SK-N-MC (cell line): ENCODE results near the gene PRDM5.

Experiments
- DNase-seq: peaks from one replicate; pipeline ENCODE4 v3.0.0-alpha.2; 2011; ENCODE audit warnings: low read depth, low spot score
- H3K27ac ChIP-seq: fragments of 200-600 bp; sonication (generic); 2 replicates; pipeline ENCODE4 v1.5.1; 2016; ENCODE audit warnings: mixed run types
- H3K36me3 ChIP-seq: fragments of 200-600 bp; sonication (generic); 2 replicates; pipeline ENCODE4 v1.6.1; 2017; ENCODE audit warnings: antibody characterized with exemption, low read length, mixed read lengths; ENCODE audit not compliant: insufficient read depth
- H3K4me3 ChIP-seq: fragments of 200-600 bp; sonication (generic); 2 replicates; pipeline ENCODE4 v1.5.1; 2016
- H3K9ac ChIP-seq: fragments of 200-600 bp; sonication (generic); 2 replicates; pipeline ENCODE4 v1.8.0; 2017; ENCODE audit warnings: mixed run types, mixed read lengths; ENCODE audit not compliant: insufficient read length
- H3K9me3 ChIP-seq: fragments of 200-600 bp; sonication (generic); 2 replicates; pipeline ENCODE4 v1.6.1; 2017; ENCODE audit warnings: low read depth, mild to moderate bottlenecking, antibody characterized with exemption, low read length, moderate library complexity, mixed read lengths
- EZH2 ChIP-seq: fragments of 200-600 bp; sonication (generic); IDR thresholded peaks from one replicate; pipeline ENCODE4 v1.6.1; 2017; ENCODE audit warnings: antibody characterized with exemption
- FOXP2 ChIP-seq: optimal IDR thresholded peaks from 2 replicates; pipeline ENCODE3; 2011; ENCODE audit warnings: mild to moderate bottlenecking, moderate library complexity; ENCODE audit not compliant: insufficient read depth; ENCODE audit errors: extremely low read length, control extremely low read depth
- POLR2AphosphoS5 ChIP-seq: IDR thresholded peaks from 2 replicates; pipeline ENCODE4 v1.6.1; 2012; ENCODE audit warnings: mild to moderate bottlenecking, low read depth, low read length, borderline replicate concordance

Gene PRDM5

DNA sequence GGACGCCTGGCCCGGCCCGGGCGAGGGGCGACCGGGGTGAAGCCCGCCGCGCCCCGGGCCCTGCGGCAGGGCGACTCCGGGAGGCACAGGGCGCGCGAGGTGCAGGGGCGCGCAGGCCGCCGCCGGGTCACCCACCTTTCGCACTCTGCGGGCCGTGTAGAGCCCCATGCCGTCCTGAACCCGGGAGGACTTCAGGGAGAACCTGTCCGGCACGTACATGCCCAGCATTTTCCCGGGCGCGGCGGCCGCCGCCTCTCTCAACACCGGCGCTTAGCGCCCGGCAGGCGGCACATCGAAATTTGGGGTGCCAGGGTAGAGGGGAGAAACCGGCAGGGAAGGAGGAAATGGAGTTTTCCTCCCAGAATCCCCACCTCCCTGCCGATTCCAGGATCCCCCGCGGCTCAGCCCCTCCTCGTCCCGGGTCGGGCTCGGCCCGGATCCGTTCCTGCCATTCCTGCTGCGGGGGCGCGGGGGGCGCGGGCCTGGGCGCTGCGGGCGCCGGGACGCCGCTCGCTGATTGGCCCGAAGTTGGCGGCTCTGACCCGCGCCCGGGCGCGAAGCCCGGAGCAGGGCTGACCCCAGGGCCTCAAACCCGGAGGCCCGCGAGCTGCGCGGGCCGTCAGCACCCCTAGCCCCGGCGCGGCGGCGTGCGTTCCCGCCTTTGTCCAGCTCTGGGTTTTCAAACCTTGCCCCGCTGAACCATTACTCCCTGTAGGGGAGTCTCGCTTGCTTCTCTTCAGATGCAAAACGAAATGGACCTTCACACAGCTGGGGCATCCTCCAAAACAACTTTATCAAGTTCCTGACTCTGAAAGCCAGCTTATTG is at the start of gene PRDM5:
Gene PRDM5 (minus strand): TSS at position 346 of the 826 bp plus-strand sequence. CDS start 118 bp downstream, at position 228.
- no peaks in the 10 kb centered on the region for H3K36me3 ChIP-seq
- H3K9ac ChIP-seq, result peak within 1 kb of the TSS; percentile 69
- H3K4me3 ChIP-seq, result peak within 1 kb of the TSS; percentile 87
- H3K9me3 ChIP-seq, result no peaks in the 10 kb centered on the region
- TF ChIP-seq EZH2 (no peak), POLR2AphosphoS5 (no peak), FOXP2 (no peak)
- DNase-seq, result no peak
- H3K27ac ChIP-seq, result no peak within 1 kb of the TSS

DNA sequence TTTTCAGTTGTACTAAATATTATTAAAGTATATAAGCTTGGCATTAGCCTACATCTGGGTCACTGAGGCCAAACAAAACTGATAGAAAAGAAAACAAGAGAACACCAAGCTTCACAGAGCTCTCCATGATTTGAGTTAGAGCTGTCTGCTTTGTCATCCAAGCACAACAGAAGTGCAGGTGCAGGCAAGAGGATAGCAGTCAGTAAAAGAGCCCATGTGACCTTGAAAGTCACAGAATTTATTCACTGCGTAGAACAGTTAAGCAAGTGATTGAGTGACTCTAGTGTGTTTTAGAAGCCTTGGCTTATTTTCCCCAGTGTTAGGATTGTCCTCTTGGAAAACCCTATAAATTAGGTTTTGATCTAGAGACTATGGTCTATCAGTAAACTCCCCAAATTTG is 49.4 kb upstream of the PRDM5 start:
- no peak for TF ChIP-seq EZH2
- no peak for TF ChIP-seq FOXP2
- TF ChIP-seq POLR2AphosphoS5, result no peak
- Histone ChIP-seq H3K4me3 (no peak overlapping the region), H3K9me3 (no peaks in the 10 kb centered on the region), H3K9ac (no peak overlapping the region), H3K36me3 (no peaks in the 10 kb centered on the region), H3K27ac (no peak overlapping the region)
- DNase-seq, result no peak

- no peak for TF ChIP-seq EZH2
- TF ChIP-seq POLR2AphosphoS5, result no peak
- TF ChIP-seq FOXP2, result no peak
- no peak overlapping the region for H3K9ac ChIP-seq
- H3K36me3 ChIP-seq, result no peaks in the 10 kb centered on the region
- no peaks in the 10 kb centered on the region for H3K9me3 ChIP-seq
- no peak overlapping the region for H3K27ac ChIP-seq
- DNase-seq, result no peak
- H3K4me3 ChIP-seq, result no peak overlapping the region
Measured at GRCh38 chr4:120965938-120966337, 43.4 kb upstream of the PRDM5 start.

DNA sequence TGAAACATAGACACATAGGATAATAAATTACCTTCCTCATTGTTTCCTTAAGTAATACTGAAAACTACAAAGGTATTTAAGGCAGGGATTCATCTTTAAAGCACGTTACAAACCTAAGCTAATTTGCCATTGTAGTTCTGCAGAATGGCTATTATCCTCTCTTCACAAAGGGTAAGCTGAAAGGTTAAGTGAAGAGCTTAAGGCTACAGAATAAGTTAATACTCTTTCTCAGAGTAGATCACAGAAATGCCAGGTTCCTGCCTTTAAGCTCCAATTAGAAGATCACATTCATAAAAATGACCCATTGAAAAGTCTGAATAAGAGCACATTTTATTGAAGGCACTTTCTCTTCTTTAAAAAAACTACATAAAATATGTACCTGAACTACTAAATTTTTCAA is 42.1 kb upstream of the PRDM5 start:
- no peaks in the 10 kb centered on the region for H3K9me3 ChIP-seq
- H3K27ac ChIP-seq, result no peak overlapping the region
- H3K9ac ChIP-seq, result no peak overlapping the region
- no peaks in the 10 kb centered on the region for H3K36me3 ChIP-seq
- H3K4me3 ChIP-seq, result no peak overlapping the region
- TF ChIP-seq EZH2 (no peak), FOXP2 (no peak), POLR2AphosphoS5 (no peak)
- DNase-seq, result no peak

- no peak for DNase-seq
- TF ChIP-seq POLR2AphosphoS5 (no peak), EZH2 (no peak)
- Histone ChIP-seq H3K4me3 (no peak overlapping the region), H3K36me3 (no peaks in the 10 kb centered on the region), H3K27ac (no peak overlapping the region), H3K9ac (no peak overlapping the region), H3K9me3 (no peaks in the 10 kb centered on the region)
Measured at GRCh38 chr4:120963449-120963848, 40.9 kb upstream of the PRDM5 start.

DNA sequence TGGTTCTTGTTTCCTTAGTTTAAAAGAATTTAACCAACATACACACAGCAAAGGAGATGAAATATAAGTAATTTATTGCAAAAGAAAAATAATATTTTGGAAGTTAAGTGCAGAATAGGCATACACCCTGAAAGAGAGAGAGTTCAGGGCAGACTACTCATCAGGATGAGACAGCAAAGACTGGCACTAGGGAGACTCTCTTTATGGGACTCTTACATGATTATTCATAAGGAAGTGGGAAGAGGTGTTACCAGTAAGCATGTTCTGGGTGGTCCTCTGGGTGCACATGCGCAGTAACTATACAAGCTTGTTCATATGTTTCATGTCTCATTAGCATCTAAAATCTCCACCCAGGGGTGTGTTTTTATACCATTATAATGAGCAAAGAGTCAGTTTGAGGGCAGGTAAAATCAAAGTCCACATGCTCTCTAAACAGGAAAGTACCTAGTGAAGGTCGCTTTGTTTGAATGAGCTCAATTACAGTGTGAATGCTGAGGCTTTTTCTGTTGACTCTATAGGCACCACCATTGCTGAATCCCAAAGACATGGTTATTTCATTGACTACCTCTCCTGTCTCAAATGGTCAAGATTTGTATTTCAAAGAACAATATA is 38.2 kb upstream of the PRDM5 start:
- no peak overlapping the region for H3K9ac ChIP-seq
- H3K27ac ChIP-seq, result no peak overlapping the region
- no peak overlapping the region for H3K4me3 ChIP-seq
- no peaks in the 10 kb centered on the region for H3K9me3 ChIP-seq
- no peaks in the 10 kb centered on the region for H3K36me3 ChIP-seq
- no peak for TF ChIP-seq EZH2
- TF ChIP-seq FOXP2, result no peak
- TF ChIP-seq POLR2AphosphoS5, result no peak
- no peak for DNase-seq

DNA sequence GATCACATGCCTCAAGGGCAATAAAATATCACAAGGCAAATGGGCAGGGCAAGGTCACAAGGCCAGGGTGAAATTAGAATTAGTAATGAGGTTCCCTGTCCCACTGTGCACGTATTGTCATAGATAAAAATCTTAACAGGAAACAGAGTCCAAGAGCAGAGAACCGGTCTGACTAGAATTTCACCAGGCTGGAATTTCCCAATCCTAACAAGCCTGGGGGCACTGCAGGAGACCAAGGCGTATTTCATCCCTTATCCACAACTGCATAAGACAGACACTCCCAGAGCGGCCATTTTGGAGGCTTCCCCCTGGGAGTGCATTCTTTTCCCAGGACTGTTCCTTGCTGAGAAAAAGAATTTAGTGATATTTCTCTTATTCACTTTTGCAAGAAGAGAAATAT is 25.9 kb upstream of the PRDM5 start:
- H3K9ac ChIP-seq, result no peak overlapping the region
- TF ChIP-seq EZH2 (no peak), FOXP2 (no peak), POLR2AphosphoS5 (no peak)
- H3K4me3 ChIP-seq, result no peak overlapping the region
- H3K27ac ChIP-seq, result no peak overlapping the region
- DNase-seq, result peak; percentile 12
- no peaks in the 10 kb centered on the region for H3K36me3 ChIP-seq
- no peaks in the 10 kb centered on the region for H3K9me3 ChIP-seq

DNA sequence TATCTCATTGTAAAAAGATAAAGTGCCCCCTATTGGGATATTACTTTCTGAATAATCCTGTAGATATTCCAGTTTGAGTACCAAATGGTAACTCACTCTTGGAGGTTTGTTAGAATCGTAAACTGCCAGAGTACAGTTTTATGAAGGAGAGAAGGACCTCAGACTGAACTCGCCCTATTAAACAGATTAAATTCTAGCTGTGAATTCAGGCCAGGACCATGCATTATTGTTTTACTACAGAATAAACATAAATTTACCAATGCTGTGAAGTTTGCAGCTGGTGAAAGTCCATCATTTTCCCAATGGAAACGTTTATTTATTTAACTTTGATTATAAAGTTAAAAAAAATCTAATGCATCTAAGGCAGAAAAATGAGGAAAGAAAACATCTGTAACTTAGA is 20.2 kb upstream of the PRDM5 start:
- no peaks in the 10 kb centered on the region for H3K36me3 ChIP-seq
- no peaks in the 10 kb centered on the region for H3K9me3 ChIP-seq
- no peak for DNase-seq
- no peak overlapping the region for H3K27ac ChIP-seq
- no peak for TF ChIP-seq FOXP2
- TF ChIP-seq EZH2, result no peak
- no peak for TF ChIP-seq POLR2AphosphoS5
- H3K9ac ChIP-seq, result no peak overlapping the region
- H3K4me3 ChIP-seq, result no peak overlapping the region

DNA sequence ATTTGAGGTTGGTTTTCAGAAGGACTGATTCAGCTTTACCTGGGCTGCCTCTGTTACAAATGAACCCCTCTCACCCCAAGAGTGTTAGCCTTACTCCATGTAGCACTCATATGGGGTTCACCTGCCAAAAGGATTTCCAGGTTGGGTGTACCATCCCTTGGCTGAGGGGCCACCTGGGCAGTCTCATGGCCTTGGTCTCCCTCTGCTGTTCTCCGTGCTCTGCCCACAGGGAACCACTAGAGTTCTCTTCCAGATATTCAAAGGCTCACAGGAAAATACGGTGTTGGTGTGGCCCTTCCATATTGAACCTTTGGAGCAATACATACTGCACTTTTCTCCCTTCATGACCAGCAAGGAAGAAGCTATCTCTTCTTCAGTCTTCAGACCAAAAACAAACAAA is 18.0 kb upstream of the PRDM5 start:
- Histone ChIP-seq H3K9ac (no peak overlapping the region), H3K9me3 (no peaks in the 10 kb centered on the region), H3K36me3 (no peaks in the 10 kb centered on the region), H3K27ac (no peak overlapping the region), H3K4me3 (no peak overlapping the region)
- no peak for TF ChIP-seq FOXP2
- DNase-seq, result no peak
